ENCODE data around the gene TCP11X2. TPM values are rescaled to one million over a fixed set of nuclear protein-coding genes. Genes with fewer than 3 reads are reported as not detected.
A peak's percentile ranks its signal among the peaks of the same experiment; 100 is the strongest.
"Not testable (repeated sequence)": the region's sequence is repeated elsewhere in the genome, so short reads cannot be mapped to it uniquely, and the experiment has no call there.

TCP11X2 gene
- total RNA-seq (2014; rRNA removed): not detected in 2 replicates
- polyA plus RNA-seq (2012): not detected

DNA sequence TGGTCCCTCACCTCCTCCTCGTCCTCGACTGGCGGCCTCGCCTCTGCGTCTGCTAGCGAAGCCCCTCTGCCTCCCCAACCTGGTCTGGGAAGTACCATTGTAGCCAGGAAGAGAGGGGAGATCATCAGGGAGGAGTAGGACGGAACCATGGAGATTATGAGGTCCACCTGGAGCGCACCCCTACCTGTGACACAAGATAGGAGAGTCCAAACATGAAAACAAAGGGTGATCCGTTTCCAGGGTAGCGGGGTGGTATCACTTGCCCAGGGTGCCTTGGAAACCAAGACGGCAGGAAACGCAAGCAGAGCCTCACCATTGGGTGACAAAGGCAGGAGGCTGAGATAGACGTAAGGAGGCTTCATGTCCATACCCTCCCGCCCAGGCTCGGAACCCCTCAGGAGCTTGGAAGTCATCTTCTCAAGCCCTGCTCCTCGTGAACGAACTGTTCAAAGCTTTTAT lies at the start of gene TCP11X2:
Gene TCP11X2 (minus strand): TSS at position 51 of the 459 bp plus-strand sequence.
- DNase-seq (ENCODE audit: low read depth): not testable (repeated sequence)

DNA sequence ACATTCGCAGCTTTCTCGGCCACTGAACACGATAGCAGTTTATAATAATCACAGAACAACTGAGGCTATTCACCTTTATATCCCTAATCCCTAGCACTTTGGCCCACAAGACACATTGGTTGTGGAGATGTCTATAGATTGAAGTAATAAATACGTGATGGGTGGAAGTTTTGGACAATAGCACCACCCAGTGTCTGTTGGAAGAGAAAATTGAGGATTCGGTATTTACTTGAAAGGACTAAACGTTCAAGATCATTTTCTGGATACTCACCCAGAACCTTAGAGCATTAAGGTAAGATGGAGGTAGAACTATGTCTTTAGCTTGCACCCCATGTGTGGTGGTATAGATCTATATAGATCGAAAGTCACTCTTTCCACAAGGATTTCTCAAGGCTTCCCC lies 45.7 kb upstream of the TCP11X2 start:
- DNase-seq (ENCODE audit: low read depth): peak; percentile 27

DNA sequence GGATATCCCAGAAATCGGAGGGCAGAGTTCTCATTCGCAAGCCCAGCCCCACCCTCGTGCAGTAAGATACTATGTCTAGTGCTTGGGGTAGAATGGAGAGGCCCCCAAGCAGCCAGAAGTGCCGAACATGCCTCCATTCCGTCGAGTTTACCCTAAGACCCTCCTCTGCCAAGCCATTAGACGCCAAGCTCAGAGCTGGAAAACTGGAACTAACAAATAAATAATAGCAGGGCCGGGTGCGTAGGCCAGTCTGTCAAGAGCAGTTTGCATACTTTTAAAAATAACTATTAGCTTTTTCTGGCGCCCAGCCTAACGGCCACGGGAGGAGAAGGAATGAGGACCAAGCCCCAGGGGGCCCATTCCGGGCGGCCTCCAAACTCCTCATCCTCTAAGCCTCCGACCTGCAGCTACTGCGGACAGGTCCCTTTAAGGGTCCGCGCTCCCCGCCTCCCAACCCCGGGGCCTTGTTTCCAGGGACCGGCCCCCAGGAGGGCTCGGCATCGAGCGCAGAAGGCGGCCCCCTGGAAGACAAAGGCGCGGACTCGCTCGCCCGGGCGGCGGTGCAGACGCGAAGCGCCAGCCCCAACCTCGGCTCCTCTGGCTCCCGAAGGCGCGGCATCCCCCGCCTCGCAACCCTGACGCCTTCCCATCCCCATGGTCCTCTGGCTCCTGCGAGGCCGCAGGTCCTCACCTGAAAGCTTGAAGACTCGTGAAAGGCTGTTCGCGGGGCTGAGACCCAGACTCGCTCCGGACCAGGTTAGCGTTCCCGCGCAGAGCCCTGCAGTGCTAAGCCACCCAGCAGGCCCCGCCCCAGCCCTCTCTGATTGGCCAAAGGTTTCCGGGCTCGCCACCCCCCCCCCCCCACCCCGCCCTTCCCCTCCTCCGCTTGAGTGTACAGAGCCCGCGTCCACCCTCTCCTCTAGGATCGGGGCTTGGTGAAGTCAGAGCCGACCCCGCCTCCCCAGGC lies 44.6 kb upstream of the TCP11X2 start, which contains the start of gene TMSB15A:
Gene TMSB15A (minus strand): TSS at position 765 of the 967 bp plus-strand sequence.
- DNase-seq (ENCODE audit: low read depth): peak; percentile 43

DNA sequence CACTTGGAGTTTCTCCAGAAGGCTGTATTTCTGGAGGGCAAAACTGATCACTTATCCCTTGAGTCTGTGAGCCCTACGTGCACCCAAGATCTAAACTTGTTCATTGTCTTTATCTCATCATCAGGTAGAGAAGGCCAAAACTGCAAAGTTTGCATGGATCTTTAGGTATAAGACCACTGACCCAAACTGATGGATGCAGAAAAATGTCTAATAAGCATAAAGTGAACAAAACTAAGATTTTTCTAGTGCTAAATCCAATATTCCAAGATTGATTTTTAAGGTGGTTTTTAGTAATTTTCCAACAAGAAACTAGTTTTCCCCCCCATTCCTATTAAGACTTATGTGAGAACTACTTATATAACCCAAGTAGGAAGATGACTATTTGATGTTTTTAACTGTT lies 42.9 kb upstream of the TCP11X2 start:
- no peak for DNase-seq (ENCODE audit: low read depth)

GRCh38 chrX:102498732-102499131 lies 27.1 kb upstream of the TCP11X2 start:
- no peak for DNase-seq (ENCODE audit: low read depth)

DNA sequence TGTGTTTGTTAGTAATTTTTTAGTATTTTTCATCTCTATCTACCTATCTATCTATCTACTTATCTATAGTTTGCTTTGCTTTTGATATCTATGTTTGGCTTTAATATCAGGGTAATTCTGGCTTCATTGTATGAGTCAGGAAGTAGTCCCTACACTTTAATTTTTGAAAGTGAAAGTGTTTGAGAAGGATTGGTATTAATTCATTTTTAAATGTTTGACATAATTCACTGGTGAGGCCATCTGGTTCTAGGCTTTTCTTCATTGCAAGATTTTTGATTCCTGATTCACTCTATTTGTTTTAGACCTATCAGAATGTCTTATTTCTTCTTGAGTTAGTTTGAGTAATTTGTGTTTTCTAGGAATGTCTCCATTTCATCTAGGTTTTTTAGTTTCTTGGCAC lies 20.2 kb upstream of the TCP11X2 start:
- DNase-seq (ENCODE audit: low read depth): peak; percentile 4

- DNase-seq (ENCODE audit: low read depth): not testable (repeated sequence)
These were observed 7.2 kb upstream of the TCP11X2 start for GRCh38 chrX:102478765-102479164.

DNA sequence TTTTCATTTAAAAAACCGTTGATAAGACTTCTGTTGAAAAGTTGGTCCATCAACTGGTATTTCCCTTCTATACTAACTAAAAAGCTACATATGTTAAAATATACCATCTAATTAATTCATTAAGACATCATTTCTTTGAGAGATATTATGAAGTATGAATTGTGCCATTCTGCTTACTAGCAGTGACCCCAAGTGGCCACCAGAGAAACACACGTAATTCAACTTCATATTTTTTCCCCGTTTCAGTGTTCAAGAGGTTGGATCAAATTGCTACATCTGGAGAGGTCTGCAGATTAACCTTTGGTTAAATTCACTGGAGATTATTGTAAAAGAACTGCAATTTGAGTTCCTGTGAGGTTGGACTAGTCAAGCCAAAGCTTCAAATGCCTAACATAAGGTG lies 1.4 kb downstream of the TCP11X2 start:
- not testable (repeated sequence) for DNase-seq (ENCODE audit: low read depth)

DNA sequence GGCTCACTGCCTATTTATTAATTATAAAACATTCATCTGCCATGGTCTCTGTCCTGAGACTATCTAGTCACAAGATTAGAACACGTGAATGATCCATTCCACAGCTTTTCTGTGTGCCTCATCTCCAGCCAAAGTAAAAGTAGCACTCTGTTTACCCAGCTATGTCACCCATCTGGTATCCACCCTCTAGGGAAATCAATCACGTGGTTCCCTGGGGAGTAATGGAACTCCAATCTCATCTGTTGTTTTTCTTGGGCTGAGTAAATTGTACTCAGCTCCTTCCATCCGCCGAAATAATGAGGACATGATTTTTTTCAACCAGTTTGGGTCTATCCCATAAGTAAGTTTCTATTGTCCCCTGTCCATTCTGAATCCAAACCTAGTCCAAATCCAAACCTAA lies 13.0 kb downstream of the TCP11X2 start:
- DNase-seq (ENCODE audit: low read depth): not testable (repeated sequence)

DNA sequence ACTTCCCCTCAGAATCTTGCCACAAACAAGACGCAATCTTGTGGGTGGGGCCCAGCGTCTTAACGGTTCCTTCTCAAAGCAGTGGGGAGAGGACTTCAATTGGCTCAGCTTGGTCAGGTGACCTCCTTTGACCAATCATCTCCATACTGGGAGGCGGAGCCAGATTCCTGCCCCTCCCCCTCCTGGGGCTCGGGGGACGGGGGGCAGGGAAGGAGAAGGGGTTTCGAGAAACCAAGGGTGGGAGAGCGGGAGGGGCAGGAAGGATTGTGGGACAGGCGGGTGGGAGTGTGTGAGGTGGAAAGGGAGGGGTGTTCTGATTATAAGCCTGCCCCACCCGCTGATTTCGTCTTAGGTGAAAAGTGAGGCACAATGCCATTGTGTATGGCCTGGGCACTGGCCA lies 31.7 kb downstream of the TCP11X2 start, which contains the start of gene NXF2B:
Gene NXF2B (minus strand): TSS at position 101 of the 400 bp plus-strand sequence. CDS start 59,972 bp downstream, outside the sequence.
- not testable (repeated sequence) for DNase-seq (ENCODE audit: low read depth)

DNA sequence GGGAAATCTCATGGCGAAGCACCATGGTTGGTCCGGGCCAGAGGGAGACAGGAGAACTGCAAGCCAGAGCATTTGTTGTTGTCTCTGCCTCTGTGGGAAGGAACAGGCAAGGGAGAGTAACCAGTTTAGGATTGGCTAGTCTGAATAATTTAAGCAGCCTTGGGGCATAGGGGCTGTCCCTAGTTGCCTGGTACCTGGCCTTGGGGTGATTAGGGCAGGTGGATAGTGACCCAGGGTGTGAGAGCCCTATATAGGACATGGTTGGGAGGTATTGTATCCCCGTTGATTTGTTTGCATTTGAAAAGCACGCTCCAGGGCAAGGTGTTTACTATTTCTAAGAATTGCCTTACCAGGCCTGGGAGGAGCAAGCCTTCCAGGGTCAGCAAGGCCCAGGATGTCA lies 57.1 kb downstream of the TCP11X2 start:
- DNase-seq (ENCODE audit: low read depth): not testable (repeated sequence)

Other genes with a start within 250 kb of the TCP11X2 start
- not detected in 2 replicates for gene NXF2, start 224.6 kb downstream of the TCP11X2 start, total RNA-seq (2014; rRNA removed)
- gene NXF2B, start 31.8 kb downstream of the TCP11X2 start, total RNA-seq (2014; rRNA removed): not detected in 2 replicates
- 14.5 and 20.8 TPM in 2 replicates for gene TMSB15A, start 44.9 kb upstream of the TCP11X2 start, total RNA-seq (2014; rRNA removed)
- 13.4 and 20.0 TPM in 2 replicates for gene ARMCX5, start 127.7 kb upstream of the TCP11X2 start, total RNA-seq (2014; rRNA removed)
- gene GPRASP1, start 179.7 kb upstream of the TCP11X2 start, total RNA-seq (2014; rRNA removed): 1.5 and 2.0 TPM in 2 replicates
- 12.6 and 13.0 TPM in 2 replicates for gene GPRASP2, start 240.6 kb upstream of the TCP11X2 start, total RNA-seq (2014; rRNA removed)
- gene GPRASP3, start 248.9 kb upstream of the TCP11X2 start, total RNA-seq (2014; rRNA removed): 1.7 and 4.5 TPM in 2 replicates

All from LHCN-M2 (cell line).